K562 (cell line): ENCODE results near the gene ZNF692. TPM values are rescaled to one million over a fixed set of nuclear protein-coding genes. Genes with fewer than 3 reads are reported as not detected.

Experiments used
- EP300 ChIP-seq: IDR thresholded peaks from 2 replicates; pipeline ENCODE4 v1.6.1; 2012; ENCODE audit warnings: low read length, improper control_type of control experiment
- GABPB2 ChIP-seq: fragments of 250-450 bp; sonication (Bioruptor Pico); conservative IDR thresholded peaks from 2 replicates; pipeline ENCODE4 v1.5.1; 2021; ENCODE audit warnings: mild to moderate bottlenecking
- NEUROD1 ChIP-seq: fragments of 150-350 bp; IDR thresholded peaks from 2 replicates; pipeline ENCODE4 v1.6.1; 2014; ENCODE audit warnings: borderline replicate concordance, low read length, low read depth; ENCODE audit not compliant: partially characterized antibody
- NR2C2 ChIP-seq, 2 experiments: fragments of 200-800 bp in 1 of 2; sonication (Bioruptor generic) in 1 of 2; sonication (generic) in 1 of 2; formaldehyde crosslinking in 1 of 2; IDR thresholded peaks; 2 replicates each; pipeline versions ENCODE4 v1.6.1 to v1.8.0; 2016 to 2022; ENCODE audit warnings: mild to moderate bottlenecking in 1 of 2, missing compliant biosample characterization in 1 of 2, missing genetic modification characterization in 1 of 2, missing genetic modification reagents in 1 of 2
- RNF219 ChIP-seq: fragments of 250-450 bp; sonication (Bioruptor Pico); IDR thresholded peaks from 2 replicates; pipeline ENCODE4 v1.5.0; 2022; ENCODE audit warnings: mild to moderate bottlenecking
- TCF7L2 ChIP-seq: fragments of 150-350 bp; IDR thresholded peaks from 2 replicates; pipeline ENCODE4 v1.6.1; 2016; ENCODE audit warnings: low read depth, mild to moderate bottlenecking, low read length, moderate library complexity
- XRCC5 ChIP-seq: fragments of 200-400 bp; formaldehyde crosslinking; IDR thresholded peaks from 2 replicates; pipeline ENCODE4 v1.6.1; 2017; ENCODE audit warnings: low read depth, mild to moderate bottlenecking, low read length
- ZNF175 ChIP-seq: fragments of 200-800 bp; sonication (Bioruptor generic); IDR thresholded peaks from 2 replicates; pipeline ENCODE4 v1.6.1; 2016; ENCODE audit warnings: low read depth, mild to moderate bottlenecking, missing genetic modification characterization, missing compliant biosample characterization
- ZNF239 ChIP-seq: fragments of 250-450 bp; sonication (Bioruptor Pico); IDR thresholded peaks from 2 replicates; pipeline ENCODE4 v1.4.0; 2020; ENCODE audit warnings: mild to moderate bottlenecking
- ZNF518B ChIP-seq: fragments of 250-450 bp; sonication (Bioruptor Pico); IDR thresholded peaks from 2 replicates; pipeline ENCODE4 v1.5.0; 2021; ENCODE audit warnings: mild to moderate bottlenecking, moderate library complexity
- polyA plus RNA-seq, 8 experiments: library from polyadenylated mRNA; depleted of rRNA in 4 of 8; stranded (reverse) in 5 of 8; unstranded in 3 of 8; fragments of >200 nt; fragmentation: Nextera tagmentation in 2 of 8; fragmentation: Illumina TruSeq in 1 of 8; extraction: Ambion mirVana in 2 of 8; extraction: Trizol in 1 of 8; gene quantifications; 2 replicates each; pipeline versions ENCODE4 v1.2.1 to v1.2.3, GENCODE V29; 2011 to 2014; ENCODE audit warnings: inconsistent platforms in 1 of 8, missing spikeins in 1 of 8
- total RNA-seq, 7 experiments: library from RNA; depleted of rRNA in 6 of 7; stranded (reverse); fragments of >200 nt in 6 of 7; fragmentation: Illumina TruSeq in 2 of 7; extraction: Trizol in 2 of 7; gene quantifications; 2 replicates each; pipeline versions ENCODE4 v1.2.1 to v1.2.3, GENCODE V29; 2011 to 2021; ENCODE audit warnings: low replicate concordance in 1 of 7
- TF ChIP-seq, protein P1 (sequence below): sonication (generic); formaldehyde crosslinking; IDR thresholded peaks from 2 replicates; pipeline ENCODE4 v1.8.0; 2022; ENCODE audit warnings: mild to moderate bottlenecking, missing genetic modification reagents
- TF ChIP-seq, protein P2 (sequence below): fragments of 450-650 bp; formaldehyde crosslinking; IDR thresholded peaks from 2 replicates; pipeline ENCODE4 v1.4.0; 2020; ENCODE audit warnings: mild to moderate bottlenecking, moderate library complexity
- TF ChIP-seq, protein P3 (sequence below): IDR thresholded peaks from 2 replicates; pipeline ENCODE4 v1.6.1; 2014; ENCODE audit warnings: antibody characterized with exemption

The ZNF692 gene
- total and polyA plus RNA-seq, 9 of the 15 experiments (the other 6 are each of a cell fraction or from before 2014, with no cell fraction given) = 8.4 to 143 (median 55.9) TPM

DNA sequence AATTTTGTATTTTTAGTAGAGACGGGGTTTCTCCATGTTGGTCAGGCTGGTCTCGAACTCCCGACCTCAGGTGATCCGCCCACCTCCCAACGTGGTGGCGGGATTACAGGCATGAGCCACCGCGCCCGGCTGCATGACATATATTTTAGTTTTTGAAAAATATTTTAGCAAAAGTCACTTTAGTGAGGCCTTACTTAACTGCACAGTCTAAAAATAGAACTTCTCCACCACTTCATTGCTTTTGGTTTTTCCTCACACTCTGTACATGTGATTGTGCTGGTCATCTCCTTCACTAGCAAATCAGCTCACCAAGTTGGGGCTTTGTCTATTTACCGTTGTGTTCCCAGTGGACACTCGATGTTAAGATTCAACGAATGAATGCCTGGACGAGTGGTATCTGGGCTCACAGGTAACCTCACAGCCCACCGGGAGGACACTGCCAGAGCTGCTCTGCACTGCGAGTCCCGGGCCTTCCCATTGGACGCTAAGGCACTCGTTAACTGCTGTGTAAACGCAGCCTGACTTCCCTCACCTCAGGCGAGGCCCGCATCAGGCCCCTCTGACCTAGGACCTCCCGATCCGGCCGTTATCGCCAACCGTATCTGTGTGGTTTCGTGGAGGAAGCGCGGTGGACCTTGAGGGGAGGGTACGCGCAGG, 14.0 kb upstream of the ZNF692 start (continued):
- TF ChIP-seq, protein P1, sequence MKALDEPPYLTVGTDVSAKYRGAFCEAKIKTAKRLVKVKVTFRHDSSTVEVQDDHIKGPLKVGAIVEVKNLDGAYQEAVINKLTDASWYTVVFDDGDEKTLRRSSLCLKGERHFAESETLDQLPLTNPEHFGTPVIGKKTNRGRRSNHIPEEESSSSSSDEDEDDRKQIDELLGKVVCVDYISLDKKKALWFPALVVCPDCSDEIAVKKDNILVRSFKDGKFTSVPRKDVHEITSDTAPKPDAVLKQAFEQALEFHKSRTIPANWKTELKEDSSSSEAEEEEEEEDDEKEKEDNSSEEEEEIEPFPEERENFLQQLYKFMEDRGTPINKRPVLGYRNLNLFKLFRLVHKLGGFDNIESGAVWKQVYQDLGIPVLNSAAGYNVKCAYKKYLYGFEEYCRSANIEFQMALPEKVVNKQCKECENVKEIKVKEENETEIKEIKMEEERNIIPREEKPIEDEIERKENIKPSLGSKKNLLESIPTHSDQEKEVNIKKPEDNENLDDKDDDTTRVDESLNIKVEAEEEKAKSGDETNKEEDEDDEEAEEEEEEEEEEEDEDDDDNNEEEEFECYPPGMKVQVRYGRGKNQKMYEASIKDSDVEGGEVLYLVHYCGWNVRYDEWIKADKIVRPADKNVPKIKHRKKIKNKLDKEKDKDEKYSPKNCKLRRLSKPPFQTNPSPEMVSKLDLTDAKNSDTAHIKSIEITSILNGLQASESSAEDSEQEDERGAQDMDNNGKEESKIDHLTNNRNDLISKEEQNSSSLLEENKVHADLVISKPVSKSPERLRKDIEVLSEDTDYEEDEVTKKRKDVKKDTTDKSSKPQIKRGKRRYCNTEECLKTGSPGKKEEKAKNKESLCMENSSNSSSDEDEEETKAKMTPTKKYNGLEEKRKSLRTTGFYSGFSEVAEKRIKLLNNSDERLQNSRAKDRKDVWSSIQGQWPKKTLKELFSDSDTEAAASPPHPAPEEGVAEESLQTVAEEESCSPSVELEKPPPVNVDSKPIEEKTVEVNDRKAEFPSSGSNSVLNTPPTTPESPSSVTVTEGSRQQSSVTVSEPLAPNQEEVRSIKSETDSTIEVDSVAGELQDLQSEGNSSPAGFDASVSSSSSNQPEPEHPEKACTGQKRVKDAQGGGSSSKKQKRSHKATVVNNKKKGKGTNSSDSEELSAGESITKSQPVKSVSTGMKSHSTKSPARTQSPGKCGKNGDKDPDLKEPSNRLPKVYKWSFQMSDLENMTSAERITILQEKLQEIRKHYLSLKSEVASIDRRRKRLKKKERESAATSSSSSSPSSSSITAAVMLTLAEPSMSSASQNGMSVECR = peak; percentile 76; the same call in 1 of the 2 replicates
- TF ChIP-seq NEUROD1 (no peak), RNF219 (CRISPR knock-in tag) (no peak), EP300 (peak; percentile 34; the same call in 1 of the 2 replicates), ZNF175 (CRISPR knock-in tag) (no peak), XRCC5 (no peak), NR2C2 (CRISPR knock-in tag; IDR thresholded peaks at IDR 0.05) (0 out of 2 replicates have a peak, but pooled peaks have one; percentile 46), NR2C2 (tag; IDR thresholded peaks at IDR 0.05) (peak; percentile 76; the same call in 1 of the 2 replicates), TCF7L2 (no peak), GABPB2 (CRISPR knock-in tag) (no peak), ZNF239 (no peak; the same call in 1 of the 2 replicates), ZNF518B (CRISPR knock-in tag) (no peak)
- TF ChIP-seq, protein P2, sequence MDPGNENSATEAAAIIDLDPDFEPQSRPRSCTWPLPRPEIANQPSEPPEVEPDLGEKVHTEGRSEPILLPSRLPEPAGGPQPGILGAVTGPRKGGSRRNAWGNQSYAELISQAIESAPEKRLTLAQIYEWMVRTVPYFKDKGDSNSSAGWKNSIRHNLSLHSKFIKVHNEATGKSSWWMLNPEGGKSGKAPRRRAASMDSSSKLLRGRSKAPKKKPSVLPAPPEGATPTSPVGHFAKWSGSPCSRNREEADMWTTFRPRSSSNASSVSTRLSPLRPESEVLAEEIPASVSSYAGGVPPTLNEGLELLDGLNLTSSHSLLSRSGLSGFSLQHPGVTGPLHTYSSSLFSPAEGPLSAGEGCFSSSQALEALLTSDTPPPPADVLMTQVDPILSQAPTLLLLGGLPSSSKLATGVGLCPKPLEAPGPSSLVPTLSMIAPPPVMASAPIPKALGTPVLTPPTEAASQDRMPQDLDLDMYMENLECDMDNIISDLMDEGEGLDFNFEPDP (CRISPR knock-in tag) = no peak
- TF ChIP-seq, protein P3, sequence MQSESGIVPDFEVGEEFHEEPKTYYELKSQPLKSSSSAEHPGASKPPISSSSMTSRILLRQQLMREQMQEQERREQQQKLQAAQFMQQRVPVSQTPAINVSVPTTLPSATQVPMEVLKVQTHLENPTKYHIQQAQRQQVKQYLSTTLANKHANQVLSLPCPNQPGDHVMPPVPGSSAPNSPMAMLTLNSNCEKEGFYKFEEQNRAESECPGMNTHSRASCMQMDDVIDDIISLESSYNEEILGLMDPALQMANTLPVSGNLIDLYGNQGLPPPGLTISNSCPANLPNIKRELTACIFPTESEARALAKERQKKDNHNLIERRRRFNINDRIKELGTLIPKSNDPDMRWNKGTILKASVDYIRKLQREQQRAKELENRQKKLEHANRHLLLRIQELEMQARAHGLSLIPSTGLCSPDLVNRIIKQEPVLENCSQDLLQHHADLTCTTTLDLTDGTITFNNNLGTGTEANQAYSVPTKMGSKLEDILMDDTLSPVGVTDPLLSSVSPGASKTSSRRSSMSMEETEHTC = no peak
